T-helper 2 cell (primary cell): ENCODE measurements around the gene GSTP1.

ENCODE experiments used
- DNase-seq, 5 experiments: peaks; one replicate each; pipeline versions ENCODE4 v3.0.0 to v3.0.0-alpha.2; 2012 to 2022

Gene GSTP1

GRCh38 chr11:67631853-67632174 lies 48.2 kb downstream of the GSTP1 start:
- DNase-seq, result no peak

- DNase-seq, result no peak
Observed at GRCh38 chr11:67632175-67632981, 48.8 kb downstream of the GSTP1 start.

GRCh38 chr11:67632982-67633755 lies 49.6 kb downstream of the GSTP1 start:
- DNase-seq, result no peak

GRCh38 chr11:67633758-67634365 lies 50.2 kb downstream of the GSTP1 start:
- no peak for DNase-seq

- DNase-seq, result no peak
Observed at GRCh38 chr11:67634366-67635230, 51.0 kb downstream of the GSTP1 start.

GRCh38 chr11:67635231-67635521 lies 51.6 kb downstream of the GSTP1 start:
- no peak for DNase-seq
